NCI-H1105 (cell line): ENCODE measurements around the gene BCL7B.
"Not testable (repeated sequence)": the region's sequence is repeated elsewhere in the genome, so short reads cannot be mapped to it uniquely, and the experiment has no call there.

ENCODE experiments used
- DNase-seq: peaks from one replicate; lab custom pipeline; 2025; lab: John Stamatoyannopoulos, UW

Gene BCL7B

DNA sequence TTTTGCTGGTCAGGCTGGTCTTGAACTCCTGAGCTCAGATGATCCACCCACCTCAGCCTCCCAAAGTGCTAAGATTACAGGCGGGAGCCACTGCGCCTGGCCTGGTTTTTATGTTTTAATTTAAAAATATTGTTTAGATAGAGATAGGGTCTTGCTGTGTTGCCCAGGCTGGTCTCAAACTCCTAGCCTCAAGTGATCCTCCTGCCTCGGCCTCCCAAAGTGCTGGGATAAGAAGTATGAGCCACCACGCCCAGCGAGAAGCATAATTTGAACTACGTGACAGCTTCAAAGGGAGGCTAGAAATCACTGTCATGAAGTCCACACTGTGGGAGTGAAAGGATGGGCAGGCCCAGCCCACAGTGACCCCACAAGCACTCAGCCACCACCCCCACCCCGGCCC, 21.6 kb downstream of the BCL7B start:
- DNase-seq, result not testable (repeated sequence)

DNA sequence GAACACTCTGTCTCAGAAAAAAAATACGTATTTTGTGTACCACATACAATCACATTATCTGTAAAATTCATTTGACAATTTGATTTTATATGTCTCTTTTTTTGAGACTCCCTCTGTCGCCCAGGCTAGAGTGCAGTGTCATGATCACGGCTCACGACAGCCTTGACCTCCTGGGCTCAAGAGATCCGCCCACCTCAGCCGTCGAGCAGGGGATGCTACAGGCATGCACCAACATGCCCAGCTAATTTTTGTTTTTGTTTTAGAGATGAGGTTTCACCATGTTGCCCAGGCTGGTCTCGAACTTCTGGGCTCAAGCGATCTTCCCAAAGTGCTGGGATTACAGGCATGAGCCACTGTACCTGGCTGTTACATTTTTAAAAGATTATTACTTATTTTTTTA, 23.7 kb downstream of the BCL7B start:
- DNase-seq, result no peak

DNA sequence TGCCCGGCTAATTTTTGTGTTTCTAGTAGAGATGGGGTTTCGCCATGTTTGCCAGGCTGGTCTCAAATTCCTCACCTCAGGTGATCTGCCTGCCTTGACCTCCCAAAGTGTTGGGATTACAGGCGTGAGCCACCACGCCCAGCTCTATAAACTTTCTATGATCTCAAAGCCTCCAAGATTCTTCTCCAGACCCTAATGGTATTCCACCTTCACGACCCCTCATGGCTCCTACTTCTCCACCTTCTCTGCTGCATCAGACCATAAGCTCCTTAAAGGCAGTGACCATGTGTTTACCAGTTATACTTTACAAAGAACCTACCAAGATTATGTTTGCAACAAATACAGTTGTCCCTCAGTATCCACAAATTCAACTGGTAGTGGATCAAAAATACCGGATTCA, 25.3 kb downstream of the BCL7B start:
- no peak for DNase-seq

DNA sequence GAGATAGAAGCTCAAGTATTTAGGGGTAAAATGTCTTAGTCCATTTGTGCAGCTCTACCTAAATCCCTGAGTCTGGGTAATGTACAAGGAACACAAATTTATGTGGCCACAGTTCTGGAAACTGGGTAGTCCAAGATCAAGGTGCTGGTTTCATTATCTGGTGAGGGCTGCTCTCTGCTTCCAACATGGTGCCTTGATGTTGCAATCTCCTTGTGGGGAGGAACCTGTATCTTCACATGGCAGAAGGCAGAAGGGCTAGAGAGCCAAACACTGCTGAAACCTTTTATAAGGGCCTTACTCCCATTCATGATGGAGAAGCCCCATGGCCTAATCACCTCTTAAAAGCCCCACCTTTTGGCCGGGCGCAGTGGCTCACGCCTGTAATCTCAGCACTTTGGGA, 26.7 kb downstream of the BCL7B start:
- DNase-seq, result no peak

DNA sequence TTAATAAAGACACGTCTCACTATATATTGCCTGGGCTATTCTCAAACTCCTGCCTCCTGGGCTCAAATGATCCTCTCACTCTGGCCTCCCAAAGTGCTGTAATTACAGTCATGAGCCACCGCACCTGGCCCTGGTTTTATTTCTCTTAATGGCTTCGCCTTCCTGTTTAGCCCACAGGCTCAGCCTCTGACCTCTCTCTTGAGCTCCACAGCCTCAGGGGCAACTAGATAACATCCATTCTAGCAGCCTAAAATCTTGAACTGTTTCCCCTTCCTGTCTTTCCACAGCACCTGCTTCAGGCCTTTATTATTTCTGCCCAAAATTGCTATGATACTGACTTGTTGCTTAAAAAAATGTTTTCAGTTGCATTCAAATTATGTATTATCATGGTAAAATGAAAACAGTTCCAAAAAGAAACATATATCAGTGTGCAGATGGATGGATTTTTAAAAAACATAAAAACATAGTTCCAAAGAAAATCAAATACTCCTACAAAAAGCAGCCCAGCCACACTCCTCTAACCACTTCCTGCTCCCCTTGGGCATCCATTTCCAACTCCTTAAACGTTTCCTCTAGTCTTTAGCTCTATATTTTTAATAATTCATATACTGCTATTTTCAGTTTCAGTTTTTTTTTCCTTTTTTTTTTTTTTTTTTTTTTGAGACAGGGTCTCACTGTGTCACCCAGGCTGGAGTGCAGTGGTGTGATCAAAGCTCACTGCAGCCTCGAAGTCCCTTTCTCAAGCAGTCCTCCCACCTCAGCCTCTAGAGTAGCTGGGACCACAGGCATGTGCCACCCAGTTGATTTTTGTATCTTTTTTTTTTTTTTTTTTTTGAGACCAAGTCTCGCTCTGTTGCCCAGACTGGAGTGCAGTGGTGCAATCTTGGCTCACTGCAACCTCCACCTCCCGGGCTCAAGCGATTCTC, 30.3 kb downstream of the BCL7B start:
- no peak for DNase-seq

DNA sequence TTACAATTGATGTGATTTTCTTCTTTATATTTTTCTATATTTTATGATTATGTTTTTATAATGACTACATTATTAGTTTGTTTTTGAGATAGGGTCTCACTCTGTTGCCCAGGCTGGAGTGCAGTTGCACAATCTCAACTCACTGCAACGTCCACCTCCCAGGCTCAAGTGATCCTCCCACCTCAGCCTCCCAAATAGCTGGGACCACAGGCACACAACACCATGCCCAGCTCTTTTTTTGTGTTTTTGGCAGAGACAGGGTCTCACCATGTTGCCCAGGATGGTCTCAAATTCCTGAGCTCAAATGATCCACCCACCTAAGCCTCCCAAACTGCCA, 31.4 kb downstream of the BCL7B start:
- not testable (repeated sequence) for DNase-seq

DNA sequence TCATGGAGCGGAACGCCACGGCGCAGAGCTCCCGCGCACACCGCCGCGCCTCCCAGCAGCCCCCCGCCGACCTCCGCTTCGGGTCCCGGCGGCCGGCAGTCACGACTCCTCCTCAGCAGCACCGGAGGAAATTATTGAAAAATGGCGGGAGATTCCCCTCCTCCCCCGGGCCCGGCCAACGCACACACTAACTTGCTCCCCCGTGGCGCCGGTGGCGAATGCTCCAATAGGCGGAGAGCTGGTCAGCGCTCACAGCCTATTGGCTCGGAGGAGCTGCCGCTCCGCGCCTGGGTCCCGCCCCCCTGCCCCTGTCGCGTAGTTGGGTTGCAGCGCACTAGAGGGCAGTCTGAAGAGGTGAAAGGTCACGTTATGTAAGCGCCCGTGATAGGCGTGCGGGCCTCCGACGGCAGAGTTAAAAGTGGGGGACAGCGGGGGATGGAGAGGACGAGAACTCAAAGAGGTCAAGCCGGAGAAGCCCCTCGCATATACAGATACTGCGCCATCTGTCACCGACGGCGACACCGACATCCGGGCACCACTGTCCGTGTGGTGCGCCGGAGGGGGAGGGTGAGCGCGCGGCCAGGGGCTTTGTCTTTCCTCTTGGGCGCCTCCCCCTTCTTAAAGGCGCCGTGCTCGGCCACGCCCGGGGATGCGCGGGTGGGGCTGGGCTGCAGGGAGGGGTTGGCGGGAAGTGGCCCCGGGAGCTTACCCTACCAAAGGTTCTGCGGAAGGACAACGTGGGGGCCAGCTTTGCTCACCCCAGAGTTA, 35.2 kb downstream of the BCL7B start, which contains the start of gene BAZ1B:
BAZ1B (minus strand) TSS at position 189 of the 768 bp plus-strand sequence. CDS start 360 bp downstream, outside the sequence.
- DNase-seq, result peak; percentile 97

DNA sequence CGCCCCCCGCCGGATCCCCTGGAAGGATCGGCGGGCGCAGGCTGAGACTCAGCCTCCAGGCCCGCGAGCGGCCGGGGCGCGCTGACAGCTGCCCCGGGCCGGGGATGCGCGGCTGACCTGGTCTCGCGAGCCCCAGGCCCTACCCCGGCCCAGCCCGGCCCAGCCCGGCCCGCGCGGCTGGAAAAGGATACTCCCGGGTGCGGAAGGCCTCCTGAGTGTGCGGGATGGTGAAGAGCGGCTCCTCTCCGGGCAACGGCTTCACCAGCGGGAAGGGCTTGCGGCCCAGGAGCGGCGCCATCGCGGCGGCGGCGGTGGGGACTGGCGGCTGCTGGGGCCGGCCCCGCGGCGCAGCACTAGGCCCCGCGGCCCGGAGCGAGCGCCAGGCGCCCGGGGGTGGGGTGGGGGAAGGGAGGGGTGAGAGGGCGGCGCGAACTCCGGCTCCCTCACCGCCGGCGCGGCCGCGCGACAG, 35.8 kb downstream of the BCL7B start:
- DNase-seq, result peak; percentile 61

DNA sequence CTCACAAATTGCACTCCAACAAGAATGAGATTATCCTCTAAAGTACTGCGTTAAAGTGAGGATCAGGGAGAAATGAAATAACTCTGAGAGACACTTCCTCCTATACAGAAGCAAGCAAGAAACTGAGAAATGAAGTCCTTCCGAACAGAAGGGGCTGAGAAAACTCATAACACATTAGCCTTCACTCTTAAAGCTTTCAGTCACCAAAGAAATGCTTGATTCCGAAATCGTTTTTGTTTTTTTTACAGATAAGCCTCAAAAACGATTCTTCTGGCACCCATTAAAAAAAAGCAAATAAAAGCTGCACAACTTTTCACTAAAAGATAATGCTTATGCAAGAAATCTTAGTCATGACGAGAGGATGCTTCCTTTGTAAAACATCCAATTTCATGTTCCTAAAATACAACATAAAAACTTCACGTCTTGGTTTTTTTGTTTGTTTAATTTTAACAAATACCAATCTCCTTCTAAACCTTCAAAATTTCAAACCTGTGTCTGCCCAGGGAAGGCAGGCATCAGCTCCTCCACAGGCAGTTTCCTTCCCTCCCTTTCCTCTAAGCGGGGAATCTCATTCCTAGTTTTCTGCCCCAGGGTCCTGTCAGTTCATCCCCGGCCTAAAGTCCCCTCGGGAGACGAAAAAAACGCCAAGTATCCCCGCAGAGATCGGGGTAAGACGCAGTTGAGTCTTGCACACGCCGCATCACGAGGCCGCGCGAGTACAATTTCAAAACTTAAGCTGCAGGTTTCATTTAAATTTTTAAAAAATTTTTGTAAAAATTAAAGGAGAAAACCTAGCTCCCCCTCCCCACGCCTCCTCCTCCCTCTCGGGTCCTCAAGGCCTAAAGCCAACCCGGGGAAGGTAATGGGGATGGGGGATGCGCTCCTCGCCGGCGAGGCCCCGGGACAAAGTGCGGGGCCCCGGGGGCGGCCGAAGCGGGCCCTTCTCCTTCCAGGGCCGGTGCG, 36.5 kb downstream of the BCL7B start:
- DNase-seq, result no peak

DNA sequence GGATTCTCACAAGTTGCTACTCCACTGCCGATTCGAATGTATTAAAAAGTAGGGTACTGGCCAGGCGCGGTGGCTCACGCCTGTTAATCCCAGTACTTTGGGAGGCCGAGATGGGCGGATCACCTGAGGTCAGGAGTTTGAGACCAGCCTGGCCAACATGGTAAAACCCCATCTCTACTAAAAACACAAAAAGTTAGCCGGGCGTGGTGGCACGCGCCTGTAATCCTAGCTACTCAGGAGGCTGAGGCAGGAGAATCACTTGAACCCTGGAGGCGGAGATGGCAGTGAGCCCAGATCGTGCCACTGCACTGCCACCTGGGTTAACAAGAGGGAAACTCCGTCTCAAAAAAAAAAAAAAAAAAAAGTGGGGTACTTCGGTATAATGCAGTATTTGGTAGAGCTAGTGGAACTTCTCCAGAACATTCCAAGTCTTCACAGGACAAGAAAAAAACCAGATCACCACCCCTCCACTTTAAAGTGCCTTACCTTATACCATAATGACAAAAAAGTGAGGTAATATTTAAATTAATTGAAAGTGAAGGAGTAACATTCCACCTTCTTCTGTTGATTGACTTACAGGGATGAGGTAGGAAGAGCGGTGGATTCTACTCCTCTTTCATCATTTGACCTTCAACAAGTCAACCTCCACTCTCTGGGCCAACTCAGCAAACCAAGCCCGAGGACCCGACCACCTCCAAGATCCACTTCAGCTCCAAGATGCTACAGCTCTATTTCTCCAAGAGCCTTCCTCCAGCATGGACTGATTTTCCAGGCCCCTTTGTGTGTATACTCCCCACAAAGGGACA, 37.4 kb downstream of the BCL7B start:
- DNase-seq, result no peak

DNA sequence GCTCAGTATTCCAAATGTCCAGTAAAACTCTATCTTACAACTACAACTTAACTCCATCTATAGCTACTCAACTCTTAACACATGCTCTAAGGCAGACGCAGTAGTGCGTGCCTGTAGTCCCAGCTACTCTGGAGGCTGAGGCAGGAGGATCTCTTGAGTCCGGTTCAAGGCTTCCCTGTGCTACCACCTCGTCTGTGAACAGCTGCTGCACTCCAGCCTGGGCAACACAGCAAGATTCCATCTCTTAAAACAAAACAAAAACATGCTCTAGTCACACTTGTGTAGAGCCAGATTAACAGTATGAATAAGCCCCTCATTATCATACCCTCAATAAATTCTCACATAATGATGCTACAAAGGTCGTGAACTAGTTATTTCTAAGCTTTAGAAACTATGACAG, 39.0 kb downstream of the BCL7B start:
- DNase-seq, result no peak

DNA sequence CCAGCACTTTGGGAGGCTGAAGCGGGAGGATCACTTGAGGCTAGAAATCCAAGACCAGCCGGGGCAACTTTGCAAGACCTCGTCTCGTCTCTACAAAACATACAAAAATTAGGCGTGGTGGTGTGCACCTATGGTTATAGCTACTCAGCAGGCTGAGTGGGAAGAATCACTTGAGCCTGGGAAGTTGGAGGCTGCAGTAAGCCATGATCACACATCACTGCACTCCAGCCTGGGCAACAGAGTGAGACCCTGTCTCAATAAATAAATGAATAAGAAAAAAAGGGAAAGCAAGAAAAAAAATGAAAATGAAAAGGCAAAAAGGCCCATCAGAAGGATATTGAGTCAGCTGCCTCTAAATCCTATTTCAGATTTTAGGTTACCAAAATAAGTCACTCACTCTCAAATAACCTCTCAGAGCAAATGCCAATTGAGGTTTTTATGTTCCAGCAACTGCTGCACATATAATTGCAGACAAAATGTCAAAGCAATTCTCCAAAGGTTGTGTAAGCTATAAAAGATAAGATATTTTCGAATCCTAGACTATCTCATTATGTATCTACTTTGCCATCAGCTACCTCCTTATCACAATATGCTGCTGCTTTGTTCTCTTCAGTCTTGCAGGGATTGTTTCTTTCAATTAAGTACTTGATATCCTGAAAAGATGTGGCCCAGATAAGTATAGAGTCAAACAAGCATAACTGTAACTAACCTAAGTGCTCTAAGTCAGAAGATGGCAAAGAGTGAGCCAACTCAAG, 40.1 kb downstream of the BCL7B start:
- DNase-seq, result no peak

DNA sequence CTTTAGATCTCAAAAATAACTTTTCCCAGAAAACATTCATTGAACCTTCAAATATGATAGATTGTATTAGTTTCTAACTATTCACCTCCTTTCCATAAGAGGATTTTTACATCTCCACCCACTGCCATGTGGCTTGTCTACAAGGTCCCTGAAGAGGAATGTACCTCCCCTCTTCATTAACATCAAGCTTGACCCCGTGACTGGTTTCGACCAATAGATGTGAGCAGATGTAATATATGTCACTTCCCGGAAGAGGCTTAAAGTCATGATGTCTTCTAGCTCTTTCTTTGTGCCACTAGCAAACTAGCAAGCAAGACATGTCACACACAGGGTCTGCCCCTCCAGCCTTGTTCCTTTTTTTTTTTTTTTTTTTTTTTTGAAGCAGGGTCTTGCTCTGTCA, 42.3 kb downstream of the BCL7B start:
- DNase-seq, result no peak

DNA sequence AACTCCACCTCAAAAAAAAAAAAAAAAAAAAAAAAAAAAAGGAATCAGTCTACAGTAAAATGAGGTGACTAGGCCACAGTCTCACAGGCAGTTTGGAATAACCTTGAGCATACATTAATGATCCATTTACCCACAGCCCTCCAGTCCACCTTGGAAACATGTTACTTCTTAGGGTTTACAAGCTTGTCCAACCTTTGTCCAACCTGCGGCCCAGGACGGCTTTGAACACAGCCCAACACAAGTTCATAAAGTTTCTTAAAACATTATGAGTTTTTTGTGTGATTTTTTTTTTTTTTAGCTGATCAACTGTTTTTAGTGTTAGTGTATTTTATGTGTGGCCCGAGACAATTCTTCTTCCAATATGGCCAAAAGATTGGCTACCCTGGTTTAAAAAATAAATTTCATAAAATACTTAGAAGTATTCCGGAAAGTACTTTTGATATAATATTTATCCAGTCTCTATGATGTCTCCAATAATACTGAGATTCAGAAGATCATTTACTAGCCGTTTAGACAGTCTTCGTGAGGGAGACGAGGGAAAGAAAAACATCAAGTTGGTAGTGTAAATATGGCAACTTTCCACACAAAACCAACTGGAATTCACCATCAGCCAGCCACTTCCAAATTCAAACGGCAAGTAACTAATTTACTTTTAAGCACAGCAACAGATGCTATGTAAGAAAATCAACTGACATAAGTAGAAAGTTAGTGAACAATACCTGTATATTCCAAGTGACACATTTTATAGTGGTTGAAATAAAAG, 45.3 kb downstream of the BCL7B start:
- DNase-seq, result no peak

DNA sequence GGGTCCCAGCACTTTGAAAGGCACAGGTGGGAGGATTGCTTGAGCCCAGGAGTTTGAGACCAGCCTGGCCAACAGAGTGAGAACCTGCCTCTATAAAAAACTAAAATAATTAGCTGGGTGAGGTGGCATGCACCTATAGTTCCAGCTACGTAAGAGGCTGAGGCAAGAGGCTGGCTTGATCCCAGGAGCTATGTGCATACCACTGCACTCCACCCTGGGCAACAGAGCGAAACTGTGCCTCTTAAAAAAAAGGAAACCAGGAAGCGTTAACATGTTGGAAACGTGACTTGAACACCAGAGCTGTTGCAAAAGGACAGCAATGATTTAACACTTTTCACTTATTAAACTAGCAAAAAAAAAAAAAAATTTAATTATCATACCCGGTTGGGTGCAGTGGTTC, 48.0 kb downstream of the BCL7B start:
- DNase-seq, result no peak

DNA sequence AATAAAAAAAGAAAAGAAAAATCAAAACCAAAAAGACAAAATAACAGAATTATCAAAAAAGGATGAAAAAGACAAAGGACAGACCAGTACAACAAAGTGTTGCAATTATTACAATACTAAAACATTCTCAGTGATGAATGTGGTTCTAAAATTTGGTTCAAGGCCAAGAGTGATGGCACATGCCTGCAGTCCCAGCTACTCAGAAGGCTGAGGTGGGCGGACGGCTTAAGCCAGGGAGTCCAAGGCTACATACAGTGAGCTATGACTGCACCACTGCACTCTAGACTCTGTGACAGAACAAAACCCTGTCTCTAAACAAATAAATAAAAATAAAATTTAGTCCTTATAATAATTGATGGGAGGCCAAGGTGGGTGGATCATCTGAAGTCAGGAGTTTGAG, 49.9 kb downstream of the BCL7B start:
- no peak for DNase-seq

DNA sequence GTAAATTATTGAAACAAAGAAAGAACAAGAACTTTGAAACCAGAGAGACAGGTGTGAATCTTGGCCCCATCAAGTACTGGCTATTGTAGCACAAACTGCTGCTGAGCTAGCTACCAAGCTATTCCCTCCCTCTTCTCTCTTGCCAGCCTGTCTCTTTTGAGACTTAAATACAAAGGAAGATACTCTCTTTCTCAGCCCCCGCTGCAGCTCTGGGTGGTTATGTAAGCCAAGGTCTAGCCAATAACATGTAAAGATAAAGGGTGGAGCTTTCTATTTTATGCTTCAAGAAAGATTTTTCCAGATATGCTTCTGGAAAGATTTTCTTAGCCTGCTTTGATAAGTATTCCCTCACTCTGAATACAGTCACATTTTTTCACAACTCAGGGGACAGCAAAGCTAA, 52.6 kb downstream of the BCL7B start:
- no peak for DNase-seq

DNA sequence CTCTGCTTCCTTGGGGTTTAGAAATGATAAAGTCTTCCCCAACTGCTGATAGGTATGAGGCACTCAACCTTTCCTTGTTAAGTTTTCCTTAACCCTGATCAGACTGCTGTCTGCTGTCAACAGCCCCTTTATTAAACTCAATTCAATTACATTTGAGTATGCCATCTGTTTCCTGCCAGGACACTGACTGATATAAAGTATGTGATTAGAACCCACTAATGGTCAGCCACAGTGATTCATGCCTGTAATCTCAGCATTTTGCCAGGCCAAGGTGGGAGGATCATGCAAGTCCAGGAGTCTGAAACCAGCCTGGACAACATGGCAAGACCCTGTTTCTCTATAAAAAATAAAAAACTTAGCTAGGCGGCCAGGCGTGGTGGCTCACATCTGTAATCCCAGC, 53.5 kb downstream of the BCL7B start:
- DNase-seq, result no peak

DNA sequence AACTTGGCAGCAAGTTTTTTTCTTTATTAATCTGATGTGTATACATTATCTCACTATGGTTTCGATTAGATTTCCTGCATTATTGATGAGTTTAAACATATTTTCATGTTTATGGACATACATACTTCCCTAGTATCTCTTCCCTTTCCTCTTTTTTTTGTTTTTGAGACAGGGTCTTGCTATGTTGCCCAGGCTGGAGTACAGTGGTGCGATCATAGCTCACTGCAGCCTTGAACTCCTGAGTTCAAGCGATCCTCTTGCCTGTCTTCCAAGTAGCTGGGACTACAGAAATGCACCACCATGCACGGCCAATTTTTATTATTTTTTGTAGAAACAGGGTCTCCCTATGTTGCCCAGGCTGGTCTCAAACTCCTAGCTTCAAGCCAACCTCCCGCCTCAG, 54.3 kb downstream of the BCL7B start:
- DNase-seq, result no peak

DNA sequence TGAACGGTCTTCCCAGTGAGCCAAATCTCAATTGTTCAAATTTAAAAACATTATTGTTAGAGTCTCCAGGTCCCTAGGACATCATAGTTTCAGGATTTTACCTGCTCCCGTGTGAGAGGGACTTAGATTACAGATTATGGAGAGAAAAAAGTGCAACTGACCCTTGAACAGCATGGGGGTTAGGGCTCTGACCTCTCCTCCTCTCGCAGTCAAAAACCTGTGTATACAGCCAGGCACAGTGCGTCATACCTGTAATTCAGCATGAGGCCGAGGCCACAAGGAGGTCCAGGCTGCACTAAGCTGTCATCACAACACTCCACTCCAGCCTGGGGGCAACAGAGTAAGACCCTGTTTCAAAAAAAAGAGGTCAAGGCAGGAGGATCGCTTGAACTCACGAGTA, 60.9 kb downstream of the BCL7B start:
- no peak for DNase-seq
